ENCODE results near the gene ABCA2.
A peak's percentile ranks its signal among the peaks of the same experiment; 100 is the strongest.

Gene ABCA2

GRCh38 chr9:137068539-137069507, 40.8 kb upstream of the ABCA2 start:
- peak overlapping the region; percentile 62 for H3K4me3 ChIP-seq (ENCODE audit: low read depth, low read length)
- H3K27ac ChIP-seq: 0 out of 2 replicates have a peak overlapping the region, but pooled peaks have one; percentile 26
- H3K9me3 ChIP-seq (ENCODE audit: severe bottlenecking): no peaks in the 10 kb centered on the region
- H3K36me3 ChIP-seq: peaks cover 40% of the 10 kb centered on the region
- no peaks in the 10 kb centered on the region for H3K27me3 ChIP-seq (ENCODE audit: insufficient read depth, low read depth, severe bottlenecking)
- TF ChIP-seq CTCF (IDR thresholded peaks at IDR 0.05; ENCODE audit: low read depth, low read length): no peak
- DNase-seq: no peak

- peaks cover 42% of the 10 kb centered on the region for H3K36me3 ChIP-seq
- H3K4me3 ChIP-seq (ENCODE audit: low read depth, low read length): no peak overlapping the region
- H3K9me3 ChIP-seq (ENCODE audit: severe bottlenecking): no peaks in the 10 kb centered on the region
- TF ChIP-seq CTCF (IDR thresholded peaks at IDR 0.05; ENCODE audit: low read depth, low read length): peak; percentile 80
- no peaks in the 10 kb centered on the region for H3K27me3 ChIP-seq (ENCODE audit: insufficient read depth, low read depth, severe bottlenecking)
- peak; percentile 86 for DNase-seq
- peak overlapping the region; percentile 14; the same call in 1 of the 2 replicates for H3K27ac ChIP-seq
These were observed 40.0 kb upstream of the ABCA2 start for GRCh38 chr9:137067860-137068538.

GRCh38 chr9:137066096-137066861, 38.2 kb upstream of the ABCA2 start:
- H3K4me3 ChIP-seq (ENCODE audit: low read depth, low read length): no peak overlapping the region
- no peaks in the 10 kb centered on the region for H3K27me3 ChIP-seq (ENCODE audit: insufficient read depth, low read depth, severe bottlenecking)
- no peak overlapping the region for H3K27ac ChIP-seq
- DNase-seq: no peak
- H3K36me3 ChIP-seq: peaks cover 42% of the 10 kb centered on the region
- no peak for TF ChIP-seq CTCF (IDR thresholded peaks at IDR 0.05; ENCODE audit: low read depth, low read length)
- no peaks in the 10 kb centered on the region for H3K9me3 ChIP-seq (ENCODE audit: severe bottlenecking)

GRCh38 chr9:137065336-137065967, 37.4 kb upstream of the ABCA2 start:
- H3K36me3 ChIP-seq: peaks cover 42% of the 10 kb centered on the region
- H3K27me3 ChIP-seq (ENCODE audit: insufficient read depth, low read depth, severe bottlenecking): no peaks in the 10 kb centered on the region
- no peak for TF ChIP-seq CTCF (IDR thresholded peaks at IDR 0.05; ENCODE audit: low read depth, low read length)
- no peaks in the 10 kb centered on the region for H3K9me3 ChIP-seq (ENCODE audit: severe bottlenecking)
- DNase-seq: no peak
- no peak overlapping the region for H3K4me3 ChIP-seq (ENCODE audit: low read depth, low read length)
- no peak overlapping the region for H3K27ac ChIP-seq

- H3K9me3 ChIP-seq (ENCODE audit: severe bottlenecking): no peaks in the 10 kb centered on the region
- no peak for TF ChIP-seq CTCF (IDR thresholded peaks at IDR 0.05; ENCODE audit: low read depth, low read length)
- no peaks in the 10 kb centered on the region for H3K27me3 ChIP-seq (ENCODE audit: insufficient read depth, low read depth, severe bottlenecking)
- peaks cover 42% of the 10 kb centered on the region for H3K36me3 ChIP-seq
- no peak for DNase-seq
- no peak overlapping the region for H3K4me3 ChIP-seq (ENCODE audit: low read depth, low read length)
- H3K27ac ChIP-seq: no peak overlapping the region
These were observed 36.8 kb upstream of the ABCA2 start for GRCh38 chr9:137064880-137065164.
